HepG2 (cell line): ENCODE results near the gene LSM8. TPM values are rescaled to one million over a fixed set of nuclear protein-coding genes. Genes with fewer than 3 reads are reported as not detected.

ENCODE experiments used
- ATAC-seq: fragments of 200-7000 bp; cut with Tn5 transposase; 3 replicates; pipeline ENCODE4 v1.9.1; 2020; ENCODE audit warnings: mild to moderate bottlenecking, moderate library complexity
- Bru-seq: library from RNA; stranded (reverse); fragments of 400-500 nt; gene quantifications from one replicate; lab custom pipeline; 2021; lab: Mats Ljungman, UMichigan
- BruChase-seq, 2 experiments: library from RNA; stranded (reverse); fragments of 400-500 nt; gene quantifications; one replicate each; lab custom pipeline; 2021; lab: Mats Ljungman, UMichigan
- BruUV-seq: library from RNA; stranded (reverse); fragments of 400-500 nt; replicated peaks from 2 replicates; lab custom pipeline; 2021; lab: Mats Ljungman, UMichigan
- CTCF ChIA-PET: fragments of 300-600 bp; formaldehyde crosslinking; extraction: SDS; loops from one replicate; lab custom pipeline; 2021; ENCODE audit warnings: low total read pairs, inconsistent platforms, low intra/inter-chr PET ratio; lab: Yijun Ruan, JAX
- POLR2A ChIA-PET: fragments of 350-600 bp; sonication (Branson Sonifier 250); formaldehyde crosslinking; loops from one replicate; lab custom pipeline; 2020; ENCODE audit warnings: antibody characterized with exemption, inconsistent platforms; lab: Yijun Ruan, JAX
- DNase-seq: peaks from one replicate; pipeline ENCODE4 v3.0.0-alpha.2; 2015; ENCODE audit warnings: low spot score
- FAIRE-seq: peaks from 3 replicates; lab custom pipeline; 2011; peaks lifted over from hg19 to GRCh38; lab: Jason Lieb, UNC
- H2AFZ ChIP-seq: one replicate; pipeline ENCODE4 v1.6.1; 2011; ENCODE audit warnings: low read length, inconsistent platforms
- H3K27ac ChIP-seq: fragments of 300-600 bp; 3 replicates; pipeline ENCODE4 v1.8.0; 2011; ENCODE audit warnings: mixed run types, mild to moderate bottlenecking, mixed read lengths, low read length, inconsistent platforms; ENCODE audit not compliant: insufficient read depth; ENCODE audit errors: extremely low read length
- H3K27me3 ChIP-seq, 2 experiments: fragments of 200-600 bp in 1 of 2; 2 replicates in 1 of 2; 3 replicates in 1 of 2; pipeline versions ENCODE4 v1.6.0 to v1.8.0; 2011; ENCODE audit warnings: low read length in 2 of 2, mild to moderate bottlenecking in 2 of 2, moderate library complexity in 2 of 2, inconsistent platforms in 1 of 2; ENCODE audit not compliant: insufficient read depth in 2 of 2, control insufficient read depth in 1 of 2
- H3K36me3 ChIP-seq, 2 experiments: fragments of 200-600 bp in 1 of 2; replicated peaks in 1 of 2; 2 replicates in 1 of 2; 3 replicates in 1 of 2; pipeline versions ENCODE4 v1.5.1 to v1.8.0; 2011; ENCODE audit warnings: low read length in 2 of 2, inconsistent platforms in 1 of 2; ENCODE audit not compliant: insufficient read depth in 2 of 2, control insufficient read depth in 1 of 2
- H3K4me1 ChIP-seq: 2 replicates; pipeline ENCODE4 v1.5.1; 2012; ENCODE audit warnings: low read length, inconsistent platforms; ENCODE audit not compliant: insufficient read depth
- H3K4me2 ChIP-seq: 2 replicates; pipeline ENCODE4 v1.6.0; 2011; ENCODE audit warnings: low read depth, low read length, inconsistent platforms
- H3K4me3 ChIP-seq, 3 experiments: fragments of 200-600 bp in 1 of 3; sonication (generic), shearing (Covaris generic) in 1 of 3; replicated peaks in 1 of 3; 2 replicates each; pipeline ENCODE4 v1.5.1; 2011 to 2016; ENCODE audit warnings: low read length in 3 of 3, inconsistent platforms in 2 of 3, low read depth in 2 of 3, mild to moderate bottlenecking in 2 of 3, control low read depth in 1 of 3, mixed read lengths in 1 of 3; ENCODE audit not compliant: insufficient read depth in 1 of 3
- H3K79me2 ChIP-seq: one replicate; pipeline ENCODE4 v1.6.1; 2011; ENCODE audit warnings: low read length, inconsistent platforms; ENCODE audit not compliant: insufficient read depth
- H3K9ac ChIP-seq: 2 replicates; pipeline ENCODE4 v1.6.0; 2011; ENCODE audit warnings: mild to moderate bottlenecking, low read depth, low read length, inconsistent platforms; ENCODE audit not compliant: insufficient read depth
- H3K9me3 ChIP-seq: 2 replicates; pipeline ENCODE4 v1.5.1; 2012; ENCODE audit warnings: mild to moderate bottlenecking, low read length
- H4K20me1 ChIP-seq: 2 replicates; pipeline ENCODE4 v1.6.0; 2011; ENCODE audit warnings: inconsistent platforms, mild to moderate bottlenecking, low read length, moderate library complexity; ENCODE audit not compliant: insufficient read depth
- BCLAF1 ChIP-seq: fragments of 450-650 bp; IDR thresholded peaks from 2 replicates; pipeline ENCODE4 v1.6.1; 2017; ENCODE audit warnings: mild to moderate bottlenecking
- MATR3 ChIP-seq: sonication (generic); formaldehyde crosslinking; IDR thresholded peaks from 2 replicates; pipeline ENCODE4 v1.4.0; 2020; ENCODE audit warnings: missing genetic modification reagents
- SAFB2 ChIP-seq: sonication (generic); formaldehyde crosslinking; IDR thresholded peaks from 2 replicates; pipeline ENCODE4 v1.5.1; 2020; ENCODE audit warnings: missing genetic modification reagents, low read depth, mild to moderate bottlenecking, borderline replicate concordance
- SCMH1 ChIP-seq: sonication (generic); formaldehyde crosslinking; IDR thresholded peaks from 2 replicates; pipeline ENCODE4 v1.9.0; 2021; ENCODE audit warnings: missing genetic modification reagents, mild to moderate bottlenecking, borderline replicate concordance
- ZSCAN30 ChIP-seq: sonication (generic); formaldehyde crosslinking; IDR thresholded peaks from 2 replicates; pipeline ENCODE4 v1.5.0; 2020; ENCODE audit warnings: mild to moderate bottlenecking, missing genetic modification reagents
- WGBS: methylation state at CpG from one replicate; pipeline ENCODE4 v1.1.6; 2017; ENCODE audit warnings: low lambda C conversion rate; 5-methylcytosine and 5-hydroxymethylcytosine counted together
- in situ Hi-C: cut with HindIII; loops from 2 replicates; pipeline ENCODE4 v1.10.0; 2017; ENCODE audit warnings: low pct_unique_long_range_greater_than_20kb; ENCODE audit not compliant: extremely low pct_ligation_motif_present
- intact Hi-C: fragments of 100-400 bp; cut with micrococcal nuclease; formaldehyde crosslinking; loops from one replicate; pipeline ENCODE4 v1.10.0; 2022; ENCODE audit not compliant: unreplicated experiment
- long read RNA-seq, 2 experiments: library from RNA in 1 of 2; library from polyadenylated mRNA in 1 of 2; stranded (forward) in 1 of 2; unstranded in 1 of 2; transcript quantifications; one replicate each; pipeline ENCODE4 v2.0.0, GENCODE V29; 2019 to 2022
- polyA minus RNA-seq, 3 experiments: library from RNA; depleted of rRNA, polyadenylated mRNA; stranded (reverse); fragments of >200 nt; gene quantifications; 2 replicates each; pipeline ENCODE4 v1.2.3, GENCODE V29; 2011; ENCODE audit warnings: low replicate concordance in 1 of 3
- polyA plus RNA-seq, 8 experiments: library from polyadenylated mRNA; depleted of rRNA in 3 of 8; stranded (reverse) in 7 of 8; unstranded in 1 of 8; fragments of >200 nt; fragmentation: Illumina TruSeq in 4 of 8; extraction: Trizol in 4 of 8; gene quantifications; 2 replicates each; pipeline versions ENCODE4 v1.2.1 to v1.2.3, GENCODE V29; 2011 to 2016; ENCODE audit warnings: low read depth in 4 of 8, missing spikeins in 1 of 8, mixed read lengths in 1 of 8; ENCODE audit not compliant: insufficient read depth in 1 of 8
- total RNA-seq, 5 experiments: library from RNA; depleted of rRNA; stranded (reverse); fragments of >200 nt; fragmentation: Illumina TruSeq; extraction: Trizol; gene quantifications; 2 replicates each; pipeline ENCODE4 v1.2.3, GENCODE V29; 2016; ENCODE audit warnings: low read depth in 1 of 5
- TF ChIP-seq, protein P1 (sequence below): IDR thresholded peaks from 2 replicates; pipeline ENCODE4 v1.6.1; 2018; ENCODE audit warnings: missing genetic modification reagents
- TF ChIP-seq, protein P2 (sequence below), 2 experiments: IDR thresholded peaks; 2 replicates each; pipeline ENCODE4 v1.6.1; 2011 to 2012; ENCODE audit warnings: low read length in 2 of 2, borderline replicate concordance in 1 of 2, low read depth in 1 of 2, mild to moderate bottlenecking in 1 of 2, moderate library complexity in 1 of 2

LSM8 gene
- total RNA-seq (2016; rRNA removed; fragmentation: Illumina TruSeq; extraction: Trizol) (67.3 and 96.1 TPM in 2 replicates), polyA plus RNA-seq (2011; rRNA removed) (34.4 and 44.3 TPM in 2 replicates), polyA minus RNA-seq (2011; rRNA and poly(A)+ RNA removed; ENCODE audit: low replicate concordance) (10.8 and 18.1 TPM in 2 replicates), Bru-seq, nascent RNA (percentile 91 among the genes with signal in this experiment), BruChase-seq, experiment 1, labeled RNA remaining after a 6-hour chase (percentile 81 among the genes with signal in this experiment), BruChase-seq, experiment 2, labeled RNA remaining after a 2-hour chase (percentile 82 among the genes with signal in this experiment)
- 35.9 and 53.3 TPM in 2 replicates for total RNA-seq (2016; cell fraction: cytosol; rRNA removed; fragmentation: Illumina TruSeq; extraction: Trizol; ENCODE audit: low read depth)
- total RNA-seq (2016; cell fraction: insoluble cytoplasmic fraction; rRNA removed; fragmentation: Illumina TruSeq; extraction: Trizol) = 81.0 and 101 TPM in 2 replicates
- 53.8 and 61.9 TPM in 2 replicates for total RNA-seq (2016; cell fraction: membrane; rRNA removed; fragmentation: Illumina TruSeq; extraction: Trizol)
- 39.9 and 43.1 TPM in 2 replicates for total RNA-seq (2016; cell fraction: nucleus; rRNA removed; fragmentation: Illumina TruSeq; extraction: Trizol)
- 46.4 and 47.7 TPM in 2 replicates for polyA plus RNA-seq (2011; cell fraction: cytosol; rRNA removed)
- polyA plus RNA-seq (2011; cell fraction: nucleus; rRNA removed) = 13.2 and 28.6 TPM in 2 replicates
- 28.4 and 36.0 TPM in 2 replicates for polyA plus RNA-seq (2012)
- 34.6 and 39.9 TPM in 2 replicates for polyA plus RNA-seq (2016; cell fraction: cytosol; fragmentation: Illumina TruSeq; extraction: Trizol; ENCODE audit: low read depth)
- polyA plus RNA-seq (2016; cell fraction: insoluble cytoplasmic fraction; fragmentation: Illumina TruSeq; extraction: Trizol; ENCODE audit: low read depth) = 109 and 132 TPM in 2 replicates
- polyA plus RNA-seq (2016; cell fraction: membrane; fragmentation: Illumina TruSeq; extraction: Trizol; ENCODE audit: low read depth) = 51.6 and 53.1 TPM in 2 replicates
- polyA plus RNA-seq (2016; cell fraction: nucleus; fragmentation: Illumina TruSeq; extraction: Trizol; ENCODE audit: insufficient read depth, low read depth) = 71.0 and 93.8 TPM in 2 replicates
- 7.6 and 8.1 TPM in 2 replicates for polyA minus RNA-seq (2011; cell fraction: cytosol; rRNA and poly(A)+ RNA removed)
- polyA minus RNA-seq (2011; cell fraction: nucleus; rRNA and poly(A)+ RNA removed) = 30.3 and 31.8 TPM in 2 replicates
- long read RNA-seq, experiment 1, full-length matches to known transcripts = 37 of 48 reads
- long read RNA-seq, experiment 1, partial matches to known transcripts = 0 of 48 reads
- long read RNA-seq, experiment 1, other reads (novel, unspliced or antisense) = 11 of 48 reads
- long read RNA-seq, experiment 2, transcript LSM8-201 (4 exons, 1,305 nt) = major isoform, 42 of 57 reads
- long read RNA-seq, experiment 2, partial matches to known transcripts = 0 of 57 reads
- long read RNA-seq, experiment 2, other reads (novel, unspliced or antisense) = 14 of 57 reads

GRCh38 chr7:118183786-118184564 is at the start of gene LSM8:
LSM8 (plus strand) TSS chr7:118184164; CDS start chr7:118184224, 60 bp downstream.
- Histone ChIP-seq H3K36me3 (peaks cover 0 to 6% of the 10 kb centered on the region in 2 experiments; a peak in 3 of 5 replicates), H3K9me3 (no peaks in the 10 kb centered on the region), H2AFZ (peak within 1 kb of the TSS; percentile 91), H3K4me1 (peaks cover 25% of the 10 kb centered on the region), H4K20me1 (no peaks in the 10 kb centered on the region), H3K4me3 (peak within 1 kb of the TSS; percentile 79 to 95 (median 90)), H3K27ac (peak within 1 kb of the TSS; percentile 80), H3K79me2 (peaks cover 28% of the 10 kb centered on the region), H3K4me2 (peak within 1 kb of the TSS; percentile 81), H3K27me3 (no peaks in the 10 kb centered on the region; a peak in 2 of 5 replicates), H3K9ac (peak within 1 kb of the TSS; percentile 95)
- intact Hi-C loops = no loop called here
- peak; percentile 99 for ATAC-seq
- in situ Hi-C loops = no loop called here
- peak; percentile 94 for DNase-seq
- no TSS peak for BruUV-seq
- CTCF ChIA-PET = no interaction called here
- POLR2A ChIA-PET = no interaction called here
- FAIRE-seq = peak; percentile 87
- WGBS = 0% methylated on average over 34 of the region's 62 CpGs
- no peak for TF ChIP-seq BCLAF1
- TF ChIP-seq SCMH1 (CRISPR knock-in tag) = no peak
- TF ChIP-seq MATR3 (CRISPR knock-in tag) = no peak
- no peak for TF ChIP-seq ZSCAN30 (CRISPR knock-in tag)
- TF ChIP-seq, protein P1, sequence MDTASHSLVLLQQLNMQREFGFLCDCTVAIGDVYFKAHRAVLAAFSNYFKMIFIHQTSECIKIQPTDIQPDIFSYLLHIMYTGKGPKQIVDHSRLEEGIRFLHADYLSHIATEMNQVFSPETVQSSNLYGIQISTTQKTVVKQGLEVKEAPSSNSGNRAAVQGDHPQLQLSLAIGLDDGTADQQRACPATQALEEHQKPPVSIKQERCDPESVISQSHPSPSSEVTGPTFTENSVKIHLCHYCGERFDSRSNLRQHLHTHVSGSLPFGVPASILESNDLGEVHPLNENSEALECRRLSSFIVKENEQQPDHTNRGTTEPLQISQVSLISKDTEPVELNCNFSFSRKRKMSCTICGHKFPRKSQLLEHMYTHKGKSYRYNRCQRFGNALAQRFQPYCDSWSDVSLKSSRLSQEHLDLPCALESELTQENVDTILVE (CRISPR knock-in tag) = no peak
- TF ChIP-seq SAFB2 (CRISPR knock-in tag) = peak; percentile 73; the same call in 1 of the 2 replicates
- TF ChIP-seq, protein P2, sequence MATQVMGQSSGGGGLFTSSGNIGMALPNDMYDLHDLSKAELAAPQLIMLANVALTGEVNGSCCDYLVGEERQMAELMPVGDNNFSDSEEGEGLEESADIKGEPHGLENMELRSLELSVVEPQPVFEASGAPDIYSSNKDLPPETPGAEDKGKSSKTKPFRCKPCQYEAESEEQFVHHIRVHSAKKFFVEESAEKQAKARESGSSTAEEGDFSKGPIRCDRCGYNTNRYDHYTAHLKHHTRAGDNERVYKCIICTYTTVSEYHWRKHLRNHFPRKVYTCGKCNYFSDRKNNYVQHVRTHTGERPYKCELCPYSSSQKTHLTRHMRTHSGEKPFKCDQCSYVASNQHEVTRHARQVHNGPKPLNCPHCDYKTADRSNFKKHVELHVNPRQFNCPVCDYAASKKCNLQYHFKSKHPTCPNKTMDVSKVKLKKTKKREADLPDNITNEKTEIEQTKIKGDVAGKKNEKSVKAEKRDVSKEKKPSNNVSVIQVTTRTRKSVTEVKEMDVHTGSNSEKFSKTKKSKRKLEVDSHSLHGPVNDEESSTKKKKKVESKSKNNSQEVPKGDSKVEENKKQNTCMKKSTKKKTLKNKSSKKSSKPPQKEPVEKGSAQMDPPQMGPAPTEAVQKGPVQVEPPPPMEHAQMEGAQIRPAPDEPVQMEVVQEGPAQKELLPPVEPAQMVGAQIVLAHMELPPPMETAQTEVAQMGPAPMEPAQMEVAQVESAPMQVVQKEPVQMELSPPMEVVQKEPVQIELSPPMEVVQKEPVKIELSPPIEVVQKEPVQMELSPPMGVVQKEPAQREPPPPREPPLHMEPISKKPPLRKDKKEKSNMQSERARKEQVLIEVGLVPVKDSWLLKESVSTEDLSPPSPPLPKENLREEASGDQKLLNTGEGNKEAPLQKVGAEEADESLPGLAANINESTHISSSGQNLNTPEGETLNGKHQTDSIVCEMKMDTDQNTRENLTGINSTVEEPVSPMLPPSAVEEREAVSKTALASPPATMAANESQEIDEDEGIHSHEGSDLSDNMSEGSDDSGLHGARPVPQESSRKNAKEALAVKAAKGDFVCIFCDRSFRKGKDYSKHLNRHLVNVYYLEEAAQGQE (IDR thresholded peaks at IDR 0.05; ENCODE audit: borderline replicate concordance in 1 of 2, low read depth in 1 of 2, low read length in 2 of 2) = peak in 1 of 2 experiments; percentile 73; a peak in 2 of 4 replicates
